NCI-H1417 (cell line): ENCODE results near the gene DMRT1.
A peak's percentile ranks its signal among the peaks of the same experiment; 100 is the strongest.
"Not testable (repeated sequence)": the region's sequence is repeated elsewhere in the genome, so short reads cannot be mapped to it uniquely, and the experiment has no call there.

ENCODE experiments used
- DNase-seq, 3 experiments: peaks; one replicate each; lab custom pipeline; 2025; lab: John Stamatoyannopoulos, UW

Gene DMRT1

GRCh38 chr9:998299-999110, 157.0 kb downstream of the DMRT1 start:
- DNase-seq: not testable (repeated sequence)

- DNase-seq: no peak
These were observed 160.3 kb downstream of the DMRT1 start for GRCh38 chr9:1001838-1002237.

DNA sequence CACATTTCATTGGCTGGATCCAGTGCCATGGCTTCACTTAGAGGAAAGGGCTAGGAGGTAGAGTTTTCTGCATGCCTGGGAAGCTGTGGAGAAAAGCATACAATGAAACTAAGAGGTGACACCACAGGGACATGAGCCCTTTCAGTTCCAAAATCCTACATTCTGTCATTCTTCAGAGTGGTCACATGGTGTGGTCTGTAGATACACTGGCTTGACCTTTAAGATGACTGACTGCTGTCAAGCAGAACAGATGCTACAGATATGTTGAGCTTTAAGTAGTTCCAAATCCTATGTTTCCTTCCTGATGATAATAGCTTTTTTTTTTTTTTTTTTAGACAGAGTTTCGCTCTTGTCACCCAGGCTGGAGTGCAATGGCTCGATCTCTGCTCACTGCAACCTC, 161.2 kb downstream of the DMRT1 start:
- no peak for DNase-seq

DNA sequence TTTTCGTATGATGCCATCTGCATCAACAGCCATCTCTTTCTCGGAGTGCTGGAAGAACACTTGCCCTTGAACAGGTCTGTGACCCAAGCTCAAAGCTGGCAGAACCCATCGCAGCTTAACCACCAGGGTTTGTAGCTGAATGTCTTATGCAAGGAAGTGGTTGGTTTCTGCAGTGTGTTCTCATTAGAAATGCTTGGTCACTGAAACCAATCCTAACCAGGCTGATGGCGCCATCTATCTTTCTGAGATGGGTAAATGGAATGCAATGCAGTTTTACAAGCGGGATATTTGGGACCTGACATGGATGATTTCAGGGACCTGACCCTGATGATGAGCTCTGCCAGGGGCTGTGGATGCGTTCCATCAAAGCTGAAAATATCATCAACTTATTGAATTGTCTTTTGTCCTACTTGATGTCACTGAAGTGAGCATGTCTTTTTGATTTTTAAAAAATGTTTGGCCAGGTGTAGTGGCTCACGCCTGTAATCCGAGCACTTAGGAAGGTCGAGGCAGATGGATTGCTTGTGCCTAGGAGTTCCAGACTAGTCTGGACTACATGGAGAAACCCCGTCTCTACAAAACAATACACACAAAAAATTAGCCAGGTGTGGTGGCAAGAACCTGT, 163.7 kb downstream of the DMRT1 start:
- peak in 2 of 3 experiments; percentile 16 to 50 for DNase-seq

DNA sequence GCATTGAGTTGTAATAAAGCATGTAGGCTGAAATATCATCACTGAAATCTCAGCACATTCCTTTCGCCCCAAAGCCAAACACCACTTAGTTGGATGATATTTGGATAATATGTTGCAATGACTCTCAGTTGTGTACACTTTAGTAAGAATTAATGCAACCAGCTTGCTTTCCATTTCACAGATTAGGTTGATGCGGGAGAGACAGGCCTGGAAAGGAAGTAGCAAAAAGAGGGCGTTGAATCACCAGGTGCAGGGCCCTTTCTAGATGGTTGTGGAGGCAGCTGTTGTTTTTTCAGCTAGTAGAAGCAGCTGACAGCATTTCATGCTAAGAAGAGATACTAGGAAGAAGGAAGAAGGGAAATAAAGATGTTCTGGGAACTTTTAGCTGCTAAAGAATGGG, 165.8 kb downstream of the DMRT1 start:
- no peak for DNase-seq

- DNase-seq: no peak
These were observed 166.7 kb downstream of the DMRT1 start for GRCh38 chr9:1008216-1008615.

- peak; percentile 41 to 84 (median 61) for DNase-seq
These were observed 167.7 kb downstream of the DMRT1 start for GRCh38 chr9:1009101-1009707.

GRCh38 chr9:1013021-1013420, 171.5 kb downstream of the DMRT1 start:
- peak in 1 of 3 experiments; percentile 1 for DNase-seq

DNA sequence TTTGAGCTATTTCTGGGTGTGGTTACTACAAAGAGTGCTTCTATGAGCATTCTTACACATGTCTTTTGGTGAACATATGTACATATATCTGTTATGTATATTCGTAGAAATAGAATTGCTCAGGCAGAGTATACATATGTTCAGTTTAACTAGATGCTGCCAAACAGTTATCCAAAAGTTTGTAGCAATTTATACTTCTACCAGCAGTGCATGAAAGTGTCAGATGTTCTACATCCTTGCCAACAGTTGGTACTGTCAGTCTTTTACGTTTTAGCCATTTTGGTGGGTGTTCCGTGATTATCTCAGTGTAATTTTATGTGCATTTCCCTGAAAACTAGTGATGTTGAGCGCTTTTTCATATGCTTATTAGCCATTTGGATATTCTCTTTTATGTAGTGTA, 172.7 kb downstream of the DMRT1 start:
- DNase-seq: no peak

- no peak for DNase-seq
These were observed 173.1 kb downstream of the DMRT1 start for GRCh38 chr9:1014640-1015039.

DNA sequence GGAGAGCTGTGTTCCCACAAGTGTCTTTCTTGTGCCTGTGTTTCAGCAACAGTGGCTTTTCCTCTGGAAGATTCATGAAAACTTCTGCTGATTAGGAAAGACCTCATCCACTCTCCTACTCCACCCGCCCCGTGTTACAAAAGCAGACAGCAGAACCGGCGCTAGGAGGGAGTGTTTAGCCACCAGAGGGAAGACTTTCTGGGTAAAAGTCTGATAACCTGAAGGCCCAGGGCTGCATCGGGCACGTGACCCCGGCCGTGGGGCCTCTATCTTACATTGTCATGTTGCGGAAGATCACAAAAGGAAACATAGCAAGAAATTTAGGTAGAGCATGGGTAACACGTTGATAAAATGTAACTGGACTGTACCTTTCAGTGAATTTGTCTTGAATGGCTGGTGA, 176.6 kb downstream of the DMRT1 start:
- peak in 1 of 3 experiments; percentile 3 for DNase-seq
